Activated T-helper 17 cell treated with anti-CD3 and anti-CD28 coated beads, Interleukin-2, amount 50 U/mL, for 72 hours (primary cell): Measurements from ENCODE around the gene LRRC14B. TPM values are rescaled to one million over a fixed set of nuclear protein-coding genes. Genes with fewer than 3 reads are reported as not detected.

Experiments
- ATAC-seq: fragments of 150-1000 bp; cut with Tn5 transposase; replicated peaks from 2 replicates; pipeline ENCODE4 v1.10.0; 2021; ENCODE audit warnings: mild to moderate bottlenecking, moderate library complexity
- H3K27ac Mint-ChIP-seq: one replicate; pipeline ENCODE4 v1.8.0; 2022; ENCODE audit warnings: mixed read lengths
- H3K27me3 Mint-ChIP-seq: one replicate; pipeline ENCODE4 v1.8.0; 2022; ENCODE audit warnings: mixed read lengths
- H3K36me3 Mint-ChIP-seq: one replicate; pipeline ENCODE4 v1.8.0; 2022; ENCODE audit warnings: low read depth, mild to moderate bottlenecking, mixed read lengths
- H3K4me1 Mint-ChIP-seq: one replicate; pipeline ENCODE4 v1.8.0; 2022; ENCODE audit warnings: mixed read lengths
- H3K4me3 Mint-ChIP-seq: one replicate; pipeline ENCODE4 v1.8.0; 2022; ENCODE audit warnings: mild to moderate bottlenecking, mixed read lengths
- H3K9me3 Mint-ChIP-seq: one replicate; pipeline ENCODE4 v1.8.0; 2022; ENCODE audit warnings: mixed read lengths
- total RNA-seq, 2 donors: library from RNA; stranded (reverse); gene quantifications; one replicate each; pipeline ENCODE4 v1.2.3, GENCODE V29; 2022

Gene LRRC14B
- total RNA-seq, 2 donors from 2014 or later: not detected

DNA sequence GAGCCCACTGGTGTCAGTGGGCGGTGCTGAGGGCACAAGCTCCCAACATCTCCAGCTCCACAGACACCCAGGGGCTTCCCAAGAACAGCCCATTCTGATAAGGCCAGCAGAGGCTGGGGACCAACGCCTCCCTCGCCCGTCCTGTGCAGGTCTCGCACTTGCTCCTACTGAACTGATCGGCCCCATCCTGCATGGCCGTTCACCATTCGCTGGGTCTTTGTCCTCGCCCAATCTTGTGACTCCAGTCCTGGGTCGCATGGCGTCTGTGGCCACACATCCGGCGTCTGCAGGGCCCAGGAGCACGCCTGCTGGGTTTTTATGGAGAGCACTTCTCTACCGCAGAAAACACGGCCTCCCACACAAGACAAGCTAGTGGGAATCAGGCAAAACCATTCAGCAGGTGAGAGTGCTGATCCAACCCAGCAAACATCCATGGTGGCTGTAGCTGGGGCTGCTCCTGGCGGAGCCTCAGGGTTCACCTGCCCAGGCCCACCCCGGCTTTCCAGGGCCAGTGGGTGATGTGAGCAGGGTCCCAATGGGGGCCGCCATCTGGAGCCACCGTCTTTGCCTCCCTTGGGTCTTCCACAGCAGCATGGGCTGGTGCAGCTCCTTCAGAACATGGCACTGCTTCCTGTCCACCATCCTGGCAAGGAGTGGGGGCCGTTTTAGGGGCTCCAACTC is 7.4 kb downstream of the LRRC14B start:
- H3K4me3 Mint-ChIP-seq: no peak overlapping the region
- peaks cover 4% of the 10 kb centered on the region for H3K4me1 Mint-ChIP-seq
- peaks cover 9% of the 10 kb centered on the region for H3K36me3 Mint-ChIP-seq
- ATAC-seq: no peak
- H3K27ac Mint-ChIP-seq: no peak overlapping the region
- no peaks in the 10 kb centered on the region for H3K9me3 Mint-ChIP-seq
- H3K27me3 Mint-ChIP-seq: no peaks in the 10 kb centered on the region

DNA sequence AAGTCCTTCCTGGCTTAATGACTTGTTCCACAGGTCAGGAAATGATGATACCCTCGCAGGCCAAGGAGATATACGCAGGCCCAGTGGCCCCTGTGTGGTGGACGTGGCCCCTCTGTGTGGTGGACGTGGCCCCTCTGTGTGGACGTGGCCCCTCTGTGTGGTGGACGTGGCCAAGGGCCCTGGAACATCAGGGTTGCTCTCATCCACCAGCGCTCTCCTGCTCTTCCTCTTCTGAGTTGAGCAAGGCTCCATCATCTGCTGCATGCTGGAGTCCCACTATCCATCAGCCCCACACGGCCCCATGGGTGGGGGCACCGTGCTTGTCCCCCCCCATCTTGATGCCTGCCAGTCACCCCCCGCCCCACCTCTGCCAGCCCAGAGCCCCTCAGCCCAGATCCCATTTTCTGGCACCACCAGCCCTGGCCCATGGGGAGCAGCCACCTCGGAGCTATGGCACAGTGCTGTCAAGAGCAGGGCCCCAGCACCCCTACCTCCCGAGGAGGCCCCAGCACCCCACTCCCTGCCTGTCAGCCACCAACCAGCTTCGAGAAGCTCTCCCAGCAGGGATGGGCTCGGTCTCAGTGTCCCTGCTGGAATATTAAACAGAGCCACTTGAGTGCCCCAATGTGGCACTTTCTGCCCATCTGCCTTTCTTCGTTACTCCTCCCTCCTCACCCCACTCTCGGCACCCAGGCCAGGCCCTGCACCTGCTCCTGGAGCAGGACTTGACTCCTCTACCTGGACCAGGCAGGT is 8.1 kb downstream of the LRRC14B start:
- H3K27ac Mint-ChIP-seq: no peak overlapping the region
- peaks cover 4% of the 10 kb centered on the region for H3K4me1 Mint-ChIP-seq
- no peaks in the 10 kb centered on the region for H3K9me3 Mint-ChIP-seq
- peaks cover 16% of the 10 kb centered on the region for H3K36me3 Mint-ChIP-seq
- no peak for ATAC-seq
- no peaks in the 10 kb centered on the region for H3K27me3 Mint-ChIP-seq
- H3K4me3 Mint-ChIP-seq: no peak overlapping the region

DNA sequence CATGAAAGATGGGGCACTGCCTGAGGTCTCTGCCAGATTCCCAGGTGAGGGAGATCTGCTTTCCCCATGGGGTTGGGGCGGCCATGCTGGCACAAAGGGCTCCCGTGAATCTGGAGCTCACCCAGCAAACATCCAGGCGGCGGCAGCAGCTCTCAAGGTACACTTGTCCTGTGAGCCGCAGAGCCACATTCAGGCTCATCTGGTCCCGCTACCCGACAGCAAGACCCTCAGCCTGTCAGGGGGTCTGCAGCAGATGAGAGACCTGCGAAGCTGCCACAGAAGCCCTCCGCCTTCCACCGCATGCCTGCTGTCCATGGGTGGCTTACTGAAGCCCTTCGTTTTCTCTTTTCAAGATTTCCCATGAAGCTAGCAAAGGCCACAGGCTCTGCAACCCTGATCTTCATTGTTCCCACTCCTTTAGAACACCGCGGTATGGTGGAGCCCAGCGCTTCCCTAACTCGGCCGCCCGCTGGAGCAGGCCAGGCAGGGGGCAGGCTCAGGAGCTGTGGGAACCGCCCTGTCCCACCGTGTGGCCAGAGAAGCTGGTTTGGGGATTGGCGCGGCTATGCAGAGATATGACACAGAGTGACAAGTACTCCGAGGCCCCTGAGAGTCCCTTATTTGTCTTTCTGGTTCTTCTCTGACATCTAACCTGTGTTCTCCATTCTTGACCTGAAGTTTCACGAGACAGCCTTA is 8.8 kb downstream of the LRRC14B start:
- Mint-ChIP-seq H3K9me3 (no peaks in the 10 kb centered on the region), H3K36me3 (peaks cover 23% of the 10 kb centered on the region), H3K27ac (no peak overlapping the region), H3K27me3 (no peaks in the 10 kb centered on the region), H3K4me3 (no peak overlapping the region), H3K4me1 (peaks cover 4% of the 10 kb centered on the region)
- ATAC-seq: no peak

DNA sequence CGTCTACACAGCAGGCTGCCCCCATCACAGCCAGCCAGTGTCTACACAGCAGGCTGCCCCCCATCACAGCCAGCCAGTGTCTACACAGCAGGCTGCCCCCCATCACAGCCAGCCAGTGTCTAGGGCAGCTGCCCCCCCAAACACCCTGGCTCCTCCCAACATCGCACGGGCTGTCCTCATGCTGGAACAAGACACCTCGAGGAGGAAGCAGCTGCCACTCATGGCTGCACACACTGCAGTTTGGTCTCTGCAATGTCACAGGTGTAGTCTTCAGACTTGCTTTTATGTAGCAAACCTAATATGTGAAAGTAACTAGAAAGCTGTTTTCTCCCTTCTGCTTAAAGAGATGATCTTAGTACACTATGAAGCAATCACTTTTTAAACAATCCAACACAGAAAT is 9.7 kb downstream of the LRRC14B start:
- ATAC-seq: no peak
- no peak overlapping the region for H3K4me3 Mint-ChIP-seq
- no peaks in the 10 kb centered on the region for H3K27me3 Mint-ChIP-seq
- H3K9me3 Mint-ChIP-seq: no peaks in the 10 kb centered on the region
- H3K27ac Mint-ChIP-seq: no peak overlapping the region
- peaks cover 32% of the 10 kb centered on the region for H3K36me3 Mint-ChIP-seq
- H3K4me1 Mint-ChIP-seq: peaks cover 4% of the 10 kb centered on the region

DNA sequence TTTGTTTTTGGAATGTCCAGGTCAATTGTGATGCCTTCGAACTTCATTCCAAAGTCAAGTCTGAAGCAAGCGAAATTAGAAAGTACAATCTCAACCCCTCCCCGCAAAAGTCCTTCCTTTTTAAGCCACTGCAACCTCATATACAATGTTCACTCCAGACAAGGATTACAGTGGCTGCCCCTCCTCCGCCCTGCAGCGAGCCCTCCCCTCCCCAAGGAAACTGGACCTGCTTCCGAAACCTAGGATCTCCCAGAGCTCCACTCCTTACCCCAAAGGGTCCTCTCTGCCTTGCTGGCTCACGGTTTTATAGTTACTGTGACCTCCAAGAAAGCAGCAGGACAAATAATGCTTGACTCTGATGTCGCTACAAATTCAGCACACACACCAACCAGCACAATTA is 10.4 kb downstream of the LRRC14B start:
- H3K4me1 Mint-ChIP-seq: peaks cover 4% of the 10 kb centered on the region
- H3K36me3 Mint-ChIP-seq: peaks cover 39% of the 10 kb centered on the region
- H3K9me3 Mint-ChIP-seq: no peaks in the 10 kb centered on the region
- H3K4me3 Mint-ChIP-seq: no peak overlapping the region
- no peak for ATAC-seq
- H3K27me3 Mint-ChIP-seq: no peaks in the 10 kb centered on the region
- no peak overlapping the region for H3K27ac Mint-ChIP-seq

DNA sequence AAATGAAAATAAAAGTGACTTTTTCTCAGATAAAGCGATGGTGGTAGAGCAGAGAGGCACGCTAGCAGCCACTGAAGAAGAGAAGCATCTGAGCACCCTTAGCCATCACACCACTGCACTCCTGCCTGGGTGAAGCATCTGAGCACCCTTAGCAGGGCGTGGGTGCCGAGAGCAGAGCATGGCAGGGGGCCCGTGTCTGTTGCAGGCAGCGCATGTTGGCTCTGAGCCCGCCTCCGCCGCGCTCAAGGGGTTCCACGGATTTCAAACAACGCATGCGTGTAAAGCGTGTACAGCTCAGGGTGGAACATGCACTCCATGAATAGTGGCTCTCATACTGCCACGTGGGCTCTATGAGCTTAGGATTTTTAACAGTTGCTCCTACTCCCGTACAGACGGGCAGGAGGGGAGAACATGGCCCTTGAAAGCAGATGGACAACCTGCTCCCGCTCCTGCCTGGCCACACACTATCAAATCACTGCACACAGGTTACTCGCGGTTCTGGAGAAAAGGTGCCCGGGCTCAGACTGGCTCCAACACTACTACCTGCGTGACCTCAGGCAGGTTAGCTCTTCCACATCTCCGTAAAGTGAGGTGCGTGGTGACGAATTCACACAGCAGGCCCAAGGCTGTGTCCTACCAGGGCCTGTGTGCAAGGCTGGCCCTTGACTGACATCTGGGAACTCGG is 12.1 kb downstream of the LRRC14B start:
- H3K36me3 Mint-ChIP-seq: peaks cover 55% of the 10 kb centered on the region
- no peak overlapping the region for H3K27ac Mint-ChIP-seq

DNA sequence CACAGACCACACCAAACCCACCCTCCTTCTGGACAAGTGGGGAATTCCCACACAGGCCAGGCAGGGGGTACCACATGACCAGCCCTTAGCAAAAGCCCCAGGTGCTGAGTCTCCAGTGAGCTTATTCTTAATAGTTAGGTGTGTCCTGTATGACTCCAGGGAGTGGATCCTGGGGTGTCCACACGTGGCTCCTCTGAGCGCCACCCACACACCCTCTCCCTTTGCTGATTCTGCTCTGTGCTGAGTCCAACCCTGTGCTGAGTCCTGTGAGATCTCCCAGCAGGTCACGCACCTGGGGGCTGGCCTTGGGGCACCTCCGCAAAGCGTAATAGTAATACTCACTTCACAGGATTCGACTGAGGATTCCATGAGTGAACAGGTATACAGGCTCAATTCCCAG is 12.7 kb downstream of the LRRC14B start:
- ATAC-seq: no peak
- Mint-ChIP-seq H3K4me1 (peaks cover 10% of the 10 kb centered on the region), H3K4me3 (no peak overlapping the region), H3K36me3 (peaks cover 55% of the 10 kb centered on the region), H3K27me3 (no peaks in the 10 kb centered on the region), H3K27ac (no peak overlapping the region), H3K9me3 (no peaks in the 10 kb centered on the region)

More for the DNA sequence above, 12.1 kb downstream of the LRRC14B start:
- Mint-ChIP-seq H3K27me3 (no peaks in the 10 kb centered on the region), H3K9me3 (no peaks in the 10 kb centered on the region), H3K4me3 (no peak overlapping the region), H3K4me1 (peaks cover 10% of the 10 kb centered on the region)
- no peak for ATAC-seq

DNA sequence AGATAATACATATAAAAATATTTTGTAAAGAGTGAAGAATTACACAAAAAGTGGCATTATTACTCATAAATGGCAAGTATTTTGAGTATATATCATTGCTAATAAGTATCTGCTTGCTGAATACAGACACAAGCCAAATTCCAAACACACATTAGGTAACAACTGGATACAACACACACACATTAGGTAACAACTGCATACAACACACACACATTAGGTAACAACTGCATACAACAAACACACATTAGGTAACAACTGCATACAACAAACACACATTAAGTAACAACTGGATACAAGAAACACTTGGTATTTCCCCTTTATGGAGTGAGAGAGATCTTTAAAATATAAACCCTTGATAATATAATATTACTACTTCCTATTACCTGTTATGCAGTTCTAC is 13.2 kb downstream of the LRRC14B start:
- no peaks in the 10 kb centered on the region for H3K27me3 Mint-ChIP-seq
- ATAC-seq: no peak
- no peak overlapping the region for H3K4me3 Mint-ChIP-seq
- no peak overlapping the region for H3K27ac Mint-ChIP-seq
- no peaks in the 10 kb centered on the region for H3K9me3 Mint-ChIP-seq
- H3K4me1 Mint-ChIP-seq: peaks cover 11% of the 10 kb centered on the region
- H3K36me3 Mint-ChIP-seq: peaks cover 55% of the 10 kb centered on the region

DNA sequence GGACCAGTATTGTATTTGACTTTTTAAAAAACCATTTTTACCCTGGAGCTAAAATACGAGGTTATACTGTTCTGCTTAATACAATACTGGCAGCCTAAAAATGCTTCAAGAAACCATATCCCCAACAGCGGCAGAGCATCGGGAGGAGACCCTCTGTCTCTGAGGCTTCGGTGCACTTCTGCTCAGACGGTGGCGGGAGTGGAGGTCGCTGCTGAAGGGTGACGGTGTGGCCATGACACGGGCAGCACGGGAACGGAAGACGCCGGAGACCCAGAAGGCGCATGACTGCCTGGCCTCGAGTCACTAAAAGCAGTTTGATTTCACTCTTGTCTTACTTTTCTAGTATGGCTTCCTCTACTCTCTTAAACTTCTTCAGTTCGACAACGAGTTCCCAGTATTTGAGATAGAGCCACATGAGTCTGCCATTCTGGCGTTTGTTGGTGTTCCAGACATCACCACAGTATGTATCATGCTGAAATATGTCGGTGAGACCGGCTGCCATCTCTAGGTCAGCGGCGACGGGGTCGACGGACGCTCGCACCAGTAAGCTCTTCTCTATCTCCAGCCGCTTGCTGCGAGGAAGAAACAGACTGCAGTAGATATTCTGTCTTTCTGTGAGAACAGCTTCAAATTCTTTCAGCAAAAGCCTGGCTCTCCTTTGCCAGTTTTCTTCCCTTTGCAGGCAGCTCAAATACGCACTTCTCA is 13.8 kb downstream of the LRRC14B start:
- no peak overlapping the region for H3K4me3 Mint-ChIP-seq
- H3K9me3 Mint-ChIP-seq: no peaks in the 10 kb centered on the region
- H3K36me3 Mint-ChIP-seq: peaks cover 55% of the 10 kb centered on the region
- H3K4me1 Mint-ChIP-seq: peaks cover 17% of the 10 kb centered on the region
- ATAC-seq: no peak
- H3K27me3 Mint-ChIP-seq: no peaks in the 10 kb centered on the region
- H3K27ac Mint-ChIP-seq: no peak overlapping the region

DNA sequence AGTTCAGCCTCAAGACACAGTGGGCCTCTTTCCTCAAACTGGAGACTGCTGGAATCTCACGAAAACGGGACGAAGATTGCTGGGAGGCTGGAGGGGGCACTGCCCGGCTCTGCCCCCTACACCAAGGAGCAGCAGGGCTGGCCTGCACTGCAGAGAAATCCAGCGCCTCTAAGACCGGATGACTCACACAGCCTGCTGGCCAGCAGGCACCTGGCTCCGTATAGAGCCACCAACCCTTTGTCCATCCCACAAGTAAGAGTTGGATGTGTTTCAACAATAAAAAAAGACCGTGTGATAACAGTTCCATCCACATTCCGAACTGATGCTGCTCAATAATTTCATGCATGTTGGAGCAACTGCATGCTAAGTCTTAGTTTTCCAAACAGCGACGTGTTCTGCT is 15.1 kb downstream of the LRRC14B start:
- Mint-ChIP-seq H3K27ac (no peak overlapping the region), H3K4me3 (no peak overlapping the region), H3K9me3 (no peaks in the 10 kb centered on the region), H3K27me3 (no peaks in the 10 kb centered on the region), H3K4me1 (peaks cover 21% of the 10 kb centered on the region), H3K36me3 (peaks cover 55% of the 10 kb centered on the region)
- no peak for ATAC-seq

DNA sequence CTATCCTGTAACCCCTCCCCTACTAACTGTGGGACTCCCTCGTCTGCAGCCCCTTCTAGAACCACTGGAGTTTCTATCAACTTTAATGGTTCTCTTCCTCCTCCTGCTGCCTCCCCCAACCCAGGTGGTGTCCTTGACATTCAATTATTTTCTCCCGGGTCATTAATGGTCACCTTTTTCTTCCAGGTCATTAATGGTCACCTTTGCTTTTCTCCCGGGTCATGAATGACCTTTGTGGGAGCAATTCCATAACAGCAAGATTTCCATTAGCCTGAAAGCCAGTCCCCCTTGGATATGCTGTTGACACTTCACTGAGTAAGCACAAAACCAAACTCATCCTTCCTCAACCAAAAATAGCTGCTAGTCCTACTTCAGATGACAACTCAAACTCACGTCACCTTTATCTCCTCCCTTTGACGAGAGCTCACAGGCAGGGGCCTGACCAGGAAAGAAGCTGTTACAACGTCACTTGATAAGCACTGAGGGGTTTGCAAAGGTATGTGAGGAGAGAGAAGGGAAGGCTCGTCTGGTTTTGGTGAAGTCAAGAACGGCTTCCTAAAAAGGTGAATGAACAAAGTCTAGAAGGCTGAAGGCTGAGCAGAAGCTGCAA is 15.7 kb downstream of the LRRC14B start:
- H3K27ac Mint-ChIP-seq: peak overlapping the region; percentile 31
- peaks cover 18% of the 10 kb centered on the region for H3K4me1 Mint-ChIP-seq
- no peak for ATAC-seq
- no peak overlapping the region for H3K4me3 Mint-ChIP-seq
- peaks cover 55% of the 10 kb centered on the region for H3K36me3 Mint-ChIP-seq
- H3K27me3 Mint-ChIP-seq: no peaks in the 10 kb centered on the region
- no peaks in the 10 kb centered on the region for H3K9me3 Mint-ChIP-seq

DNA sequence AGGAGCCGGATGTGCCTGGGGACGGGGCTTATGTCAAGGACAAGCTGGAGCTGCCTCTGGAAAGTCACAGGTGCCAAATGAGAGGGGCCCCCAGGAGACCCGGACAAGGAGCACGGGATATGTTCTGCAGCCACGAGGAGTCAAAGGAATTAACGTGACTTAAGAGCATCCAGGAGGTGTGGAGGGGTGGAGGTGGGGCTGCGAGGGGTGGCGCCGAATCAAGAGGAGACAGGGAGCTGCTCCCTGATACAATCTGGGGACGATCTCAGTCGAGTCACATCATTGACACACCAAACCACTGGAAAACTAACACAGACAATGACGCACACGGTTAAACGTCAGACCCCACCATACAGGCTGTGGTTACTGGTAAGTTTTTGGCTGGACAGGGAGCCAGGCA is 16.3 kb downstream of the LRRC14B start:
- peaks cover 17% of the 10 kb centered on the region for H3K4me1 Mint-ChIP-seq
- H3K9me3 Mint-ChIP-seq: no peaks in the 10 kb centered on the region
- no peak overlapping the region for H3K4me3 Mint-ChIP-seq
- no peak for ATAC-seq
- H3K27ac Mint-ChIP-seq: peak overlapping the region; percentile 31
- H3K27me3 Mint-ChIP-seq: no peaks in the 10 kb centered on the region
- H3K36me3 Mint-ChIP-seq: peaks cover 53% of the 10 kb centered on the region

DNA sequence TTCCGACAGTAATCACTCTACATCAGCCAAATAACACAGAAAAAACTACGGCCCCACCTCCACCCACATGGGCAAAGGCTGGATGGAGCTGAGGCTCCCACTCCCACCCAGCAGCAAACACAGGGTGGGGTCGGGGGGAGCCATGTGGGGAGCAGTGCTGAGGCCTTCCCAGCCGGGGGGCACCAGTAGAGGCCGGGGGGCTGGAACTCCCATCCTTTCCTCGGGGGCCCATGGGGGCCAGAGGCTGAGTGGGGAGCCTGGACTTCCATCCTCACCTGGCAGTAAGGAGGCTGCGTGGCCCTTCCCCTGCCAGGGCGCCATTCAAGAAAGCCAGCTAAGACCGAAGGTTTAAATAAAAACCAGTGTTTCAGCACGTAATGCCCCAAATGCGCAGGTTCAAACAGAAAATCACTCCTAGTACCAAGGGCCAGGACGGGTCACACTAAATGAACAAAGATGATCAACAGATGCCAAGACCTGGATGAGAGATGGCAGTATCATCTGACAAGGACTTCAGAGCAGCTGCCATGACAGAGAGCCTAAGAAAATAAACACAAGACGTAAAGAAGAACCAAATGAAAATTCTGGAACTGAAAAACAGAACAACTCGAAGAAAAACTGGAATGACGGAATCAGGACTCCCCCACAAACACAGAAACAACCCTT is 17.3 kb downstream of the LRRC14B start:
- peaks cover 17% of the 10 kb centered on the region for H3K4me1 Mint-ChIP-seq
- ATAC-seq: no peak
- no peaks in the 10 kb centered on the region for H3K27me3 Mint-ChIP-seq
- peaks cover 49% of the 10 kb centered on the region for H3K36me3 Mint-ChIP-seq
- H3K9me3 Mint-ChIP-seq: no peaks in the 10 kb centered on the region
- no peak overlapping the region for H3K4me3 Mint-ChIP-seq
- no peak overlapping the region for H3K27ac Mint-ChIP-seq
